GM23338 (cell line): ENCODE measurements around the gene RASSF1. TPM values are rescaled to one million over a fixed set of nuclear protein-coding genes. Genes with fewer than 3 reads are reported as not detected.

Experiments
- ATAC-seq: fragments of 200-7000 bp; cut with Tn5 transposase; 3 replicates; pipeline ENCODE4 v1.9.1; 2020
- DNase-seq: peaks from one replicate; pipeline ENCODE4 v3.0.0-alpha.2; 2015; ENCODE audit warnings: low spot score
- H2AFZ ChIP-seq: fragments of 200-600 bp; sonication (generic); 2 replicates; pipeline ENCODE4 v1.8.0; 2016; ENCODE audit warnings: antibody characterized with exemption, mild to moderate bottlenecking, moderate library complexity
- H3F3A ChIP-seq: fragments of 200-600 bp; sonication (generic); replicated peaks from 2 replicates; pipeline ENCODE4 v1.8.0; 2017; ENCODE audit warnings: antibody characterized with exemption, mixed run types, low read depth
- H3K27ac ChIP-seq: fragments of 200-600 bp; sonication (generic); 2 replicates; pipeline ENCODE4 v1.6.1; 2016; ENCODE audit warnings: low read depth
- H3K27me3 ChIP-seq: fragments of 200-600 bp; sonication (generic); 2 replicates; pipeline ENCODE4 v1.8.0; 2016; ENCODE audit warnings: mild to moderate bottlenecking, mixed run types, moderate library complexity; ENCODE audit not compliant: insufficient read depth
- H3K36me3 ChIP-seq: fragments of 200-600 bp; sonication (generic); 2 replicates; pipeline ENCODE4 v1.8.0; 2016; ENCODE audit warnings: mild to moderate bottlenecking; ENCODE audit not compliant: insufficient read depth
- H3K4me1 ChIP-seq: fragments of 200-600 bp; sonication (generic); 2 replicates; pipeline ENCODE4 v1.8.0; 2016; ENCODE audit warnings: mild to moderate bottlenecking, moderate library complexity; ENCODE audit not compliant: insufficient read depth
- H3K4me2 ChIP-seq: fragments of 200-600 bp; sonication (generic); 2 replicates; pipeline ENCODE4 v1.7.1; 2017; ENCODE audit warnings: mixed run types
- H3K4me3 ChIP-seq: fragments of 200-600 bp; sonication (generic); 2 replicates; pipeline ENCODE4 v1.6.1; 2016; ENCODE audit warnings: mixed run types
- H3K79me2 ChIP-seq: fragments of 200-600 bp; sonication (generic); replicated peaks from 2 replicates; pipeline ENCODE4 v1.8.0; 2017; ENCODE audit warnings: mild to moderate bottlenecking; ENCODE audit not compliant: insufficient read depth
- H3K9me2 ChIP-seq: fragments of 200-600 bp; sonication (generic); 2 replicates; pipeline ENCODE4 v1.8.0; 2017; ENCODE audit not compliant: insufficient read depth
- H4K20me1 ChIP-seq: fragments of 200-600 bp; sonication (generic); replicated peaks from 2 replicates; pipeline ENCODE4 v1.8.0; 2017; ENCODE audit warnings: mild to moderate bottlenecking; ENCODE audit not compliant: insufficient read depth
- H3K27ac Mint-ChIP-seq: 2 replicates; pipeline ENCODE4 v1.8.0; 2020; ENCODE audit warnings: inconsistent platforms, mild to moderate bottlenecking, moderate library complexity, mixed read lengths
- H3K27me3 Mint-ChIP-seq: 3 replicates; pipeline ENCODE4 v1.8.0; 2022; ENCODE audit warnings: low read depth, mild to moderate bottlenecking, moderate library complexity, mixed read lengths, inconsistent platforms; ENCODE audit not compliant: insufficient read depth, poor library complexity
- H3K36me3 Mint-ChIP-seq: 3 replicates; pipeline ENCODE4 v1.8.0; 2021; ENCODE audit warnings: low read depth, mild to moderate bottlenecking, inconsistent platforms, moderate library complexity, mixed read lengths
- H3K4me1 Mint-ChIP-seq: 3 replicates; pipeline ENCODE4 v1.8.0; 2020; ENCODE audit warnings: mild to moderate bottlenecking, inconsistent platforms, mixed read lengths
- H3K4me3 Mint-ChIP-seq: 3 replicates; pipeline ENCODE4 v1.8.0; 2021; ENCODE audit warnings: moderate library complexity, mild to moderate bottlenecking, inconsistent platforms, mixed read lengths
- H3K9me3 Mint-ChIP-seq: 3 replicates; pipeline ENCODE4 v1.8.0; 2020; ENCODE audit warnings: moderate library complexity, mild to moderate bottlenecking, inconsistent platforms, mixed read lengths
- CREB1 ChIP-seq: fragments of 250-450 bp; sonication (Bioruptor Pico); IDR thresholded peaks from 2 replicates; pipeline ENCODE4 v1.5.0; 2020; ENCODE audit warnings: low read depth, mild to moderate bottlenecking, moderate library complexity
- EZH2 ChIP-seq: fragments of 200-600 bp; sonication (generic); IDR thresholded peaks from one replicate; pipeline ENCODE4 v1.8.0; 2017; ENCODE audit warnings: antibody characterized with exemption, mild to moderate bottlenecking, low read depth; ENCODE audit not compliant: unreplicated experiment
- EZH2phosphoT487 ChIP-seq: fragments of 200-600 bp; sonication (generic); IDR thresholded peaks from one replicate; pipeline ENCODE4 v1.8.1; 2018; ENCODE audit warnings: antibody characterized with exemption; ENCODE audit not compliant: unreplicated experiment
- REST ChIP-seq: IDR thresholded peaks from one replicate; pipeline ENCODE4 v1.6.1; 2018; ENCODE audit warnings: antibody characterized with exemption; ENCODE audit not compliant: unreplicated experiment
- STAT1 ChIP-seq: IDR thresholded peaks from one replicate; pipeline ENCODE4 v1.6.1; 2016; ENCODE audit warnings: antibody characterized with exemption; ENCODE audit not compliant: unreplicated experiment
- ZNF114 ChIP-seq: fragments of 250-450 bp; sonication (Bioruptor Pico); IDR thresholded peaks from 2 replicates; pipeline ENCODE4 v1.5.0; 2020; ENCODE audit warnings: mild to moderate bottlenecking, moderate library complexity
- ZNF331 ChIP-seq: fragments of 250-450 bp; sonication (Bioruptor Pico); IDR thresholded peaks from 2 replicates; pipeline ENCODE4 v1.5.0; 2020; ENCODE audit warnings: low read depth, mild to moderate bottlenecking, moderate library complexity
- ZNF462 ChIP-seq: fragments of 250-450 bp; sonication (Bioruptor Pico); IDR thresholded peaks from 2 replicates; pipeline ENCODE4 v1.5.0; 2020; ENCODE audit warnings: mild to moderate bottlenecking, moderate library complexity
- polyA plus RNA-seq: library from polyadenylated mRNA; unstranded; fragments of >200 nt; fragmentation: Nextera tagmentation; extraction: Ambion mirVana; gene quantifications from 2 replicates; pipeline ENCODE4 v1.2.1, GENCODE V29; 2016
- total RNA-seq: library from RNA; depleted of rRNA; stranded (reverse); fragments of >200 nt; shearing (Covaris generic); gene quantifications from 2 replicates; pipeline ENCODE4 v1.2.3, GENCODE V29; 2014

The RASSF1 gene
- total and polyA plus RNA-seq, 2 experiments from 2014 or later, result 9.6 to 15.7 TPM

GRCh38 chr3:50294492-50295403 is 45.9 kb downstream of the RASSF1 start:
- H4K20me1 ChIP-seq, result no peaks in the 10 kb centered on the region
- DNase-seq, result no peak
- H3K4me3 Mint-ChIP-seq, result no peak overlapping the region
- peaks cover 17% of the 10 kb centered on the region for H3K36me3 Mint-ChIP-seq
- H3K4me1 Mint-ChIP-seq, result peaks cover 16% of the 10 kb centered on the region
- ATAC-seq, result no peak
- no peak overlapping the region for H3K27ac Mint-ChIP-seq
- peaks cover 17% of the 10 kb centered on the region for H3K27me3 Mint-ChIP-seq
- peaks cover 12% of the 10 kb centered on the region for H3K4me1 ChIP-seq
- TF ChIP-seq EZH2 (no peak), CREB1 (CRISPR knock-in tag) (no peak), EZH2phosphoT487 (no peak), ZNF114 (CRISPR knock-in tag) (no peak), ZNF462 (CRISPR knock-in tag) (no peak), REST (no peak), ZNF331 (CRISPR knock-in tag) (no peak), STAT1 (no peak)
- H3K79me2 ChIP-seq, result peaks cover 17% of the 10 kb centered on the region
- no peaks in the 10 kb centered on the region; the same call in 1 of the 2 replicates for H3K36me3 ChIP-seq
- no peak overlapping the region for H2AFZ ChIP-seq
- no peaks in the 10 kb centered on the region for H3K27me3 ChIP-seq
- H3K9me3 Mint-ChIP-seq, result no peaks in the 10 kb centered on the region
- peaks cover 3% of the 10 kb centered on the region; the same call in 1 of the 2 replicates for H3F3A ChIP-seq
- H3K4me2 ChIP-seq, result no peak overlapping the region
- no peak overlapping the region for H3K4me3 ChIP-seq
- no peak overlapping the region for H3K27ac ChIP-seq
- H3K9me2 ChIP-seq, result no peaks in the 10 kb centered on the region
